ENCODE results near the gene TUBB4B. TPM values are rescaled to one million over a fixed set of nuclear protein-coding genes. Genes with fewer than 3 reads are reported as not detected.

TUBB4B gene
- total RNA-seq, 4 donors from 2014 or later = 223 to 390 (median 348) TPM

- Histone ChIP-seq H3K27me3 (no peaks in the 10 kb centered on the region), H3K4me1 (peaks cover 34 to 80% (median 71%) of the 10 kb centered on the region in 4 donors), H3K36me3 (no peaks in the 10 kb centered on the region), H3K9me3 (no peaks in the 10 kb centered on the region), H3K27ac (peak within 1 kb of the TSS; percentile 89 to 92 (median 90)), H3K4me3 (peak within 1 kb of the TSS; percentile 55 to 74 (median 67))
- 2% methylated on average over 18 of the region's 118 CpGs; no CpG with 5 or more reads in 1 of the 2 donors for WGBS, 2 donors (ENCODE audit: low coverage in 1 of 2)
- in situ Hi-C loops (cut with MboI; ENCODE audit: low pct_ligation_motif_present in 1 of 4, low pct_unique_long_range_greater_than_20kb in 1 of 4, low sequenced_read_pairs in 3 of 4) (loop anchor here in 1 of 4 donors (25.0 kb wide), 1 partner anchor 88 kb away; the partner anchor contains the start of gene DPP7), intact Hi-C loops (cut with DNase I; ENCODE audit: low total_unique reads) (no loop called here)
- peak; percentile 100 for DNase-seq
- peak; percentile 76 to 90 (median 79) for TF ChIP-seq POLR2AphosphoS5 (IDR thresholded peaks at IDR 0.05)
- TF ChIP-seq POLR2A (IDR thresholded peaks at IDR 0.05) = peak; percentile 88
- TF ChIP-seq EP300 (IDR thresholded peaks at IDR 0.05; ENCODE audit: low read depth) = no peak
- TF ChIP-seq, protein P1, sequence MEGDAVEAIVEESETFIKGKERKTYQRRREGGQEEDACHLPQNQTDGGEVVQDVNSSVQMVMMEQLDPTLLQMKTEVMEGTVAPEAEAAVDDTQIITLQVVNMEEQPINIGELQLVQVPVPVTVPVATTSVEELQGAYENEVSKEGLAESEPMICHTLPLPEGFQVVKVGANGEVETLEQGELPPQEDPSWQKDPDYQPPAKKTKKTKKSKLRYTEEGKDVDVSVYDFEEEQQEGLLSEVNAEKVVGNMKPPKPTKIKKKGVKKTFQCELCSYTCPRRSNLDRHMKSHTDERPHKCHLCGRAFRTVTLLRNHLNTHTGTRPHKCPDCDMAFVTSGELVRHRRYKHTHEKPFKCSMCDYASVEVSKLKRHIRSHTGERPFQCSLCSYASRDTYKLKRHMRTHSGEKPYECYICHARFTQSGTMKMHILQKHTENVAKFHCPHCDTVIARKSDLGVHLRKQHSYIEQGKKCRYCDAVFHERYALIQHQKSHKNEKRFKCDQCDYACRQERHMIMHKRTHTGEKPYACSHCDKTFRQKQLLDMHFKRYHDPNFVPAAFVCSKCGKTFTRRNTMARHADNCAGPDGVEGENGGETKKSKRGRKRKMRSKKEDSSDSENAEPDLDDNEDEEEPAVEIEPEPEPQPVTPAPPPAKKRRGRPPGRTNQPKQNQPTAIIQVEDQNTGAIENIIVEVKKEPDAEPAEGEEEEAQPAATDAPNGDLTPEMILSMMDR (IDR thresholded peaks at IDR 0.05) = no peak
These were observed 40.5 kb upstream of the TUBB4B start, which contains the start of gene TPRN for GRCh38 chr9:137200311-137201204. Gene TPRN, minus strand, starts transcription at chr9:137200741. Its CDS starts 30 bp downstream, at chr9:137200711.

DNA sequence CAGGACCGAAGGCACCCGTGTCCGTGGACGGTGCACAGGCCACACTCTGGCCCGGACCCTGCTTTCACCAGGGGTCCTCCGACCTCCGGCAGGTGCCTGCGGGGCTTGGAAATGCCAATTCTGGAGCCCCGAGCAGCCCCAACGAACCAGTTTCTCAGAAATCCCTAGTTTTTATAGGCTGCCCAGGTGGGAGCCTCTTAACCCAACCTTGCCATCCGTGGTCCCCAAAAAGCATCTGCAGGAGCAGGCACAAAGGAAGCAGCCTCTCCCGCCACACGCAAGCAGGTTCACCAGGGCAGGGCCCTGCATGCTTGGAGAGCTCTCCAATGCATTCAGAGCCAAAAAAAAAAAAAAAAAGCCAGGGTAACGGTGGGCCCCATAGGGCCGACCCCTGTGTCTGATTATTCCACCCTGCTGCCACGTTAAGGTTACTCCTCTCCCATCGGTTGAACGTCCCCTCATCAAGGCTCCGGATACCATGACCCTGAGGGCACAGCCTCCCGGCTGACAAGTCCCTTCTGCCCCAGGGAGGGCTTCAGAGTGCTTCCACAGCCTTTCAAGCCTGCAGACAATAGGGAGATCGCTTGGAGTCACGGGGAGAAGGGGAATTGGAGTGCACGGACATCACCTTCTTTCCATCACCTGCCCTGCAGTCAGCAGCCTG, 39.8 kb upstream of the TUBB4B start:
- in situ Hi-C loops (cut with MboI; ENCODE audit: low pct_ligation_motif_present in 1 of 4, low pct_unique_long_range_greater_than_20kb in 1 of 4, low sequenced_read_pairs in 3 of 4) = loop anchor here in 1 of 4 donors (25.0 kb wide), 1 partner anchor 89 kb away; the partner anchor contains the start of gene DPP7
- TF ChIP-seq POLR2AphosphoS5 (IDR thresholded peaks at IDR 0.05) (no peak), EP300 (IDR thresholded peaks at IDR 0.05; ENCODE audit: low read depth) (no peak), POLR2A (IDR thresholded peaks at IDR 0.05) (no peak)
- TF ChIP-seq, protein P1 (IDR thresholded peaks at IDR 0.05) = no peak
- no peak for DNase-seq
- Histone ChIP-seq H3K27ac (peak overlapping the region; percentile 88 to 92 (median 90)), H3K4me1 (peaks cover 39 to 78% (median 71%) of the 10 kb centered on the region in 4 donors), H3K36me3 (no peaks in the 10 kb centered on the region), H3K27me3 (no peaks in the 10 kb centered on the region), H3K4me3 (peak overlapping the region; percentile 55 to 74 (median 67)), H3K9me3 (no peaks in the 10 kb centered on the region)
- intact Hi-C loops (cut with DNase I; ENCODE audit: low total_unique reads) = no loop called here
- 19% methylated on average over 16 of the region's 23 CpGs; no CpG with 5 or more reads in 1 of the 2 donors for WGBS, 2 donors (ENCODE audit: low coverage in 1 of 2)

DNA sequence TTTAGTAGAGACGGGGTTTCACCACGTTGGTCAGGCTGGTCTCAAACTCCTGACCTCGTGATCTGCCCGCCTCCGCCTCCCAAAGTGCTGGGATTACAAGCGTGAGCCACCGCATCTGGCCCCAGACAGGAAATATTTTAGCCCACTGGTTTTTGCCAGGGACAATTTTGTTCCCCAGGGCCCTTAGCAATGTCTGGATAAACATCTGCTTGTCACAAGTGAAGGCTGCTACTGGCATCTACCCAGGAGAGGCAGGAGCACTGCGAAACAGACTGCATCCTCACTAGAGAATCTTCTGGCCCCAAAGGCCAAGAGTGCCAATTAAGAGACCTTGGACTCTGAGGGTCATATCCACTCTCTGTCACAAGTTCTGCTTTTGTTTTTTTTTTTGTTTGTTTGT, 38.1 kb upstream of the TUBB4B start:
- no peaks in the 10 kb centered on the region for H3K27me3 ChIP-seq
- H3K4me3 ChIP-seq = no peak overlapping the region
- peaks cover 40 to 70% (median 61%) of the 10 kb centered on the region in 4 donors for H3K4me1 ChIP-seq
- H3K9me3 ChIP-seq = no peaks in the 10 kb centered on the region
- no peaks in the 10 kb centered on the region for H3K36me3 ChIP-seq
- WGBS, 2 donors (ENCODE audit: low coverage in 1 of 2) = 79% methylated on average over 8 of the region's 8 CpGs; no CpG with 5 or more reads in 1 of the 2 donors
- DNase-seq = no peak
- intact Hi-C loops (cut with DNase I; ENCODE audit: low total_unique reads) (no loop called here), in situ Hi-C loops (cut with MboI; ENCODE audit: low pct_ligation_motif_present in 1 of 4, low pct_unique_long_range_greater_than_20kb in 1 of 4, low sequenced_read_pairs in 3 of 4) (loop anchor here in 1 of 4 donors (25.0 kb wide), 1 partner anchor 91 kb away; the partner anchor contains the start of gene DPP7)
- TF ChIP-seq EP300 (IDR thresholded peaks at IDR 0.05; ENCODE audit: low read depth) (no peak), POLR2AphosphoS5 (IDR thresholded peaks at IDR 0.05) (no peak), POLR2A (IDR thresholded peaks at IDR 0.05) (no peak)
- TF ChIP-seq, protein P1 (IDR thresholded peaks at IDR 0.05) = no peak
- H3K27ac ChIP-seq = no peak overlapping the region
